Measurements from ENCODE around the gene GMDS. TPM values are rescaled to one million over a fixed set of nuclear protein-coding genes. Genes with fewer than 3 reads are reported as not detected.
A peak's percentile ranks its signal among the peaks of the same experiment; 100 is the strongest.

Gene GMDS
- total RNA-seq, 2 experiments from 2014 or later = 33.2 to 33.5 TPM

GRCh38 chr6:2173203-2173961 lies 72.0 kb downstream of the GMDS start:
- H3K27me3 Mint-ChIP-seq = no peaks in the 10 kb centered on the region
- ATAC-seq (no peak), DNase-seq (no peak)
- POLR2A ChIA-PET = no interaction called here
- peaks cover 7% of the 10 kb centered on the region for H3K9me3 Mint-ChIP-seq (ENCODE audit: low read depth)
- H3K36me3 Mint-ChIP-seq (ENCODE audit: low read depth) = peaks cover 10% of the 10 kb centered on the region
- intact Hi-C loops (cut with DNase I, micrococcal nuclease) = no loop called here
- CTCF ChIA-PET = no interaction called here
- H3K4me1 Mint-ChIP-seq = peaks cover 18% of the 10 kb centered on the region
- no peak overlapping the region for H3K27ac Mint-ChIP-seq
- no peak overlapping the region for H3K4me3 Mint-ChIP-seq

GRCh38 chr6:2171728-2172127 lies 73.7 kb downstream of the GMDS start:
- intact Hi-C loops (cut with DNase I, micrococcal nuclease) = no loop called here
- DNase-seq (no peak), ATAC-seq (no peak)
- H3K27me3 Mint-ChIP-seq = no peaks in the 10 kb centered on the region
- POLR2A ChIA-PET = no interaction called here
- H3K27ac Mint-ChIP-seq = no peak overlapping the region
- no peak overlapping the region for H3K4me3 Mint-ChIP-seq
- no peaks in the 10 kb centered on the region for H3K9me3 Mint-ChIP-seq (ENCODE audit: low read depth)
- CTCF ChIA-PET = no interaction called here
- peaks cover 17% of the 10 kb centered on the region for H3K4me1 Mint-ChIP-seq
- no peaks in the 10 kb centered on the region for H3K36me3 Mint-ChIP-seq (ENCODE audit: low read depth)

- H3K4me1 Mint-ChIP-seq = peaks cover 12% of the 10 kb centered on the region
- no peak overlapping the region for H3K27ac Mint-ChIP-seq
- ChIA-PET POLR2A (no interaction called here), CTCF (no interaction called here)
- H3K4me3 Mint-ChIP-seq = no peak overlapping the region
- no peak for ATAC-seq
- no peak for DNase-seq
- intact Hi-C loops (cut with DNase I, micrococcal nuclease) = no loop called here
- no peaks in the 10 kb centered on the region for H3K36me3 Mint-ChIP-seq (ENCODE audit: low read depth)
- no peaks in the 10 kb centered on the region for H3K9me3 Mint-ChIP-seq (ENCODE audit: low read depth)
- no peaks in the 10 kb centered on the region for H3K27me3 Mint-ChIP-seq
These were observed 76.9 kb downstream of the GMDS start for GRCh38 chr6:2168480-2168879.

GRCh38 chr6:2166717-2167116 lies 78.7 kb downstream of the GMDS start:
- no peak overlapping the region for H3K27ac Mint-ChIP-seq
- peaks cover 24% of the 10 kb centered on the region for H3K4me1 Mint-ChIP-seq
- H3K4me3 Mint-ChIP-seq = no peak overlapping the region
- ChIA-PET POLR2A (no interaction called here), CTCF (no interaction called here)
- no peaks in the 10 kb centered on the region for H3K36me3 Mint-ChIP-seq (ENCODE audit: low read depth)
- no peak for ATAC-seq
- no peaks in the 10 kb centered on the region for H3K27me3 Mint-ChIP-seq
- intact Hi-C loops (cut with DNase I, micrococcal nuclease) = no loop called here
- no peaks in the 10 kb centered on the region for H3K9me3 Mint-ChIP-seq (ENCODE audit: low read depth)
- no peak for DNase-seq

- intact Hi-C loops (cut with DNase I, micrococcal nuclease) = no loop called here
- Mint-ChIP-seq H3K9me3 (ENCODE audit: low read depth) (no peaks in the 10 kb centered on the region), H3K27me3 (no peaks in the 10 kb centered on the region), H3K36me3 (ENCODE audit: low read depth) (no peaks in the 10 kb centered on the region), H3K27ac (no peak overlapping the region), H3K4me1 (peaks cover 23% of the 10 kb centered on the region), H3K4me3 (no peak overlapping the region)
- CTCF ChIA-PET = no interaction called here
- no peak for ATAC-seq
- DNase-seq = no peak
- POLR2A ChIA-PET = no interaction called here
These were observed 80.1 kb downstream of the GMDS start for GRCh38 chr6:2165286-2165685.

- Mint-ChIP-seq H3K27me3 (no peaks in the 10 kb centered on the region), H3K9me3 (ENCODE audit: low read depth) (no peaks in the 10 kb centered on the region), H3K4me1 (peaks cover 23% of the 10 kb centered on the region), H3K36me3 (ENCODE audit: low read depth) (no peaks in the 10 kb centered on the region), H3K4me3 (no peak overlapping the region), H3K27ac (no peak overlapping the region)
- CTCF ChIA-PET = interaction anchor here (0.7 kb wide), 1 partner anchor 27 kb away, joined by 3 read pairs; no protein-coding TSS in a partner anchor
- POLR2A ChIA-PET = no interaction called here
- intact Hi-C loops (cut with DNase I, micrococcal nuclease) = no loop called here
- DNase-seq (no peak), ATAC-seq (no peak)
These were observed 80.9 kb downstream of the GMDS start for GRCh38 chr6:2164481-2164880.

- POLR2A ChIA-PET = no interaction called here
- intact Hi-C loops (cut with DNase I, micrococcal nuclease) = no loop called here
- no peak for DNase-seq
These were observed 83.3 kb downstream of the GMDS start for GRCh38 chr6:2162079-2162445.

GRCh38 chr6:2158596-2159271 lies 86.7 kb downstream of the GMDS start:
- Mint-ChIP-seq H3K36me3 (ENCODE audit: low read depth) (no peaks in the 10 kb centered on the region), H3K4me1 (peaks cover 45% of the 10 kb centered on the region), H3K4me3 (no peak overlapping the region), H3K9me3 (ENCODE audit: low read depth) (no peaks in the 10 kb centered on the region), H3K27me3 (no peaks in the 10 kb centered on the region), H3K27ac (no peak overlapping the region)
- no peak for ATAC-seq
- intact Hi-C loops (cut with DNase I, micrococcal nuclease) = loop anchor here in 1 of 2 experiments (5.0 kb wide), 1 partner anchor 46 kb away; no protein-coding TSS in a partner anchor
- ChIA-PET POLR2A (no interaction called here), CTCF (no interaction called here)
- peak; percentile 20 for DNase-seq

More at GRCh38 chr6:2162079-2162445, 83.3 kb downstream of the GMDS start:
- H3K27ac Mint-ChIP-seq = no peak overlapping the region
- H3K27me3 Mint-ChIP-seq = no peaks in the 10 kb centered on the region
- no peak for ATAC-seq
- H3K4me1 Mint-ChIP-seq = peaks cover 40% of the 10 kb centered on the region
- H3K36me3 Mint-ChIP-seq (ENCODE audit: low read depth) = no peaks in the 10 kb centered on the region
- CTCF ChIA-PET = interaction anchor here (2.0 kb wide), 1 partner anchor 58 kb away, joined by 4 read pairs; no protein-coding TSS in a partner anchor
- no peak overlapping the region for H3K4me3 Mint-ChIP-seq
- H3K9me3 Mint-ChIP-seq (ENCODE audit: low read depth) = no peaks in the 10 kb centered on the region

- Mint-ChIP-seq H3K4me3 (no peak overlapping the region), H3K9me3 (ENCODE audit: low read depth) (no peaks in the 10 kb centered on the region), H3K36me3 (ENCODE audit: low read depth) (no peaks in the 10 kb centered on the region), H3K27ac (no peak overlapping the region), H3K27me3 (no peaks in the 10 kb centered on the region), H3K4me1 (peaks cover 37% of the 10 kb centered on the region)
- intact Hi-C loops (cut with DNase I, micrococcal nuclease) = loop anchor here in 1 of 2 experiments (5.0 kb wide), 1 partner anchor 45 kb away; no protein-coding TSS in a partner anchor
- ChIA-PET POLR2A (no interaction called here), CTCF (no interaction called here)
- ATAC-seq (peak; percentile 66), DNase-seq (peak; percentile 38)
These were observed 87.8 kb downstream of the GMDS start for GRCh38 chr6:2157441-2158127.

- no peaks in the 10 kb centered on the region for H3K36me3 Mint-ChIP-seq (ENCODE audit: low read depth)
- no peak overlapping the region for H3K4me3 Mint-ChIP-seq
- H3K27ac Mint-ChIP-seq = no peak overlapping the region
- POLR2A ChIA-PET = no interaction called here
- CTCF ChIA-PET = no interaction called here
- no peaks in the 10 kb centered on the region for H3K27me3 Mint-ChIP-seq
- no peaks in the 10 kb centered on the region for H3K9me3 Mint-ChIP-seq (ENCODE audit: low read depth)
- ATAC-seq (no peak), DNase-seq (no peak)
- intact Hi-C loops (cut with DNase I, micrococcal nuclease) = loop anchor here in 1 of 2 experiments (5.0 kb wide), 1 partner anchor 43 kb away; no protein-coding TSS in a partner anchor
- peaks cover 22% of the 10 kb centered on the region for H3K4me1 Mint-ChIP-seq
These were observed 90.2 kb downstream of the GMDS start for GRCh38 chr6:2155206-2155605.

GRCh38 chr6:2149361-2150006 lies 95.9 kb downstream of the GMDS start:
- no peak for DNase-seq
- Mint-ChIP-seq H3K36me3 (ENCODE audit: low read depth) (no peaks in the 10 kb centered on the region), H3K9me3 (ENCODE audit: low read depth) (no peaks in the 10 kb centered on the region), H3K27me3 (no peaks in the 10 kb centered on the region), H3K27ac (no peak overlapping the region), H3K4me1 (no peaks in the 10 kb centered on the region), H3K4me3 (no peak overlapping the region)
- intact Hi-C loops (cut with DNase I, micrococcal nuclease) = no loop called here
- ChIA-PET CTCF (interaction anchor here (1.3 kb wide), 1 partner anchor 48 kb away, joined by 3 read pairs; no protein-coding TSS in a partner anchor), POLR2A (interaction anchor here (0.6 kb wide), 1 partner anchor 52 kb away, joined by 3 read pairs; no protein-coding TSS in a partner anchor)
- ATAC-seq = no peak
